Endothelial cell of umbilical vein (primary cell): ENCODE data around the gene ULK1. TPM values are rescaled to one million over a fixed set of nuclear protein-coding genes. Genes with fewer than 3 reads are reported as not detected.

Source experiments
- BruUV-seq: library from RNA; stranded (reverse); fragments of 400-500 nt; replicated peaks from 2 replicates; lab custom pipeline; 2021; lab: Mats Ljungman, UMichigan
- CTCF ChIA-PET: fragments of 300-600, 350-600 bp; sonication (Branson Sonifier 250); formaldehyde crosslinking; loops from one replicate; lab custom pipeline; 2021; ENCODE audit warnings: antibody characterized with exemption, inconsistent platforms; lab: Charles Lee
- POLR2A ChIA-PET: fragments of 300-600, 350-600 bp; sonication (Branson Sonifier 250); formaldehyde crosslinking; loops from one replicate; lab custom pipeline; 2021; ENCODE audit warnings: antibody characterized with exemption, inconsistent platforms; lab: Charles Lee
- DNase-seq: peaks from one replicate; pipeline ENCODE4 v3.0.0-alpha.2; 2011; ENCODE audit warnings: low read depth, low spot score
- FAIRE-seq: peaks from 2 replicates; lab custom pipeline; 2011; peaks lifted over from hg19 to GRCh38; lab: Jason Lieb, UNC
- H2AFZ ChIP-seq: 2 replicates; pipeline ENCODE4 v1.6.0; 2012; ENCODE audit warnings: low read depth, low read length, control low read depth, inconsistent platforms
- H3K27ac ChIP-seq: 2 replicates; pipeline ENCODE4 v1.5.1; 2011; ENCODE audit warnings: low read depth, mild to moderate bottlenecking, control low read depth, low read length, moderate library complexity; ENCODE audit not compliant: insufficient read depth
- H3K27me3 ChIP-seq, 2 experiments: 2 replicates each; pipeline versions ENCODE4 v1.6.0 to v1.6.1; 2011; ENCODE audit warnings: low read length in 2 of 2, mixed read lengths in 1 of 2; ENCODE audit not compliant: control insufficient read depth in 2 of 2, insufficient read depth in 2 of 2
- H3K36me3 ChIP-seq, 2 experiments: 2 replicates in 1 of 2; 3 replicates in 1 of 2; pipeline ENCODE4 v1.5.1; 2011; ENCODE audit warnings: low read length in 2 of 2, mild to moderate bottlenecking in 1 of 2, moderate library complexity in 1 of 2; ENCODE audit not compliant: control insufficient read depth in 2 of 2, insufficient read depth in 2 of 2; ENCODE audit errors: extremely low read depth in 1 of 2
- H3K4me1 ChIP-seq: 3 replicates; pipeline ENCODE4 v1.5.1; 2011; ENCODE audit warnings: mild to moderate bottlenecking, low read length; ENCODE audit not compliant: control insufficient read depth, insufficient read depth; ENCODE audit errors: extremely low read depth
- H3K4me2 ChIP-seq: 2 replicates; pipeline ENCODE4 v1.6.1; 2011; ENCODE audit warnings: low read length, control low read depth, mixed read lengths; ENCODE audit not compliant: insufficient read depth
- H3K4me3 ChIP-seq, 3 experiments: fragments of 200-600 bp in 1 of 3; sonication (generic), shearing (Covaris generic) in 1 of 3; replicated peaks in 1 of 3; 2 replicates each; pipeline ENCODE4 v1.5.1; 2011 to 2016; ENCODE audit warnings: control low read depth in 3 of 3, low read length in 3 of 3, mild to moderate bottlenecking in 2 of 3, inconsistent platforms in 1 of 3, low read depth in 1 of 3, moderate library complexity in 1 of 3; ENCODE audit not compliant: insufficient read depth in 1 of 3
- H3K79me2 ChIP-seq: 2 replicates; pipeline ENCODE4 v1.6.0; 2012; ENCODE audit warnings: low read length, inconsistent platforms; ENCODE audit not compliant: control insufficient read depth, insufficient read depth
- H3K9ac ChIP-seq: replicated peaks from 2 replicates; pipeline ENCODE3; 2011; ENCODE audit warnings: low read length, control low read depth; ENCODE audit not compliant: insufficient read depth; ENCODE audit errors: extremely low read depth
- H3K9me1 ChIP-seq: replicated peaks from 3 replicates; pipeline ENCODE4 v1.6.0; 2011; ENCODE audit warnings: mild to moderate bottlenecking, low read length; ENCODE audit not compliant: control insufficient read depth, insufficient read depth; ENCODE audit errors: extremely low read depth
- H3K9me3 ChIP-seq: replicated peaks from 2 replicates; pipeline ENCODE4 v1.5.1; 2012; ENCODE audit warnings: low read length, inconsistent platforms; ENCODE audit not compliant: control insufficient read depth, insufficient read depth
- H4K20me1 ChIP-seq: replicated peaks from 2 replicates; pipeline ENCODE3; 2011; ENCODE audit warnings: mild to moderate bottlenecking, low read length; ENCODE audit not compliant: control insufficient read depth, insufficient read depth; ENCODE audit errors: extremely low read depth
- FOS ChIP-seq: IDR thresholded peaks from 2 replicates; pipeline ENCODE4 v1.6.1; 2011; ENCODE audit warnings: mild to moderate bottlenecking, low read length, moderate library complexity, borderline replicate concordance; ENCODE audit not compliant: insufficient read depth
- GATA2 ChIP-seq: IDR thresholded peaks from 2 replicates; pipeline ENCODE4 v1.7.0; 2011; ENCODE audit warnings: low read depth, mild to moderate bottlenecking, moderate library complexity, mixed read lengths, low read length; ENCODE audit not compliant: insufficient read length, insufficient read depth
- JUN ChIP-seq: IDR thresholded peaks from 2 replicates; pipeline ENCODE4 v1.6.1; 2011; ENCODE audit warnings: borderline replicate concordance, low read depth; ENCODE audit not compliant: insufficient read length, insufficient read depth
- MYC ChIP-seq: IDR thresholded peaks from one replicate; pipeline ENCODE4 v1.6.1; 2011; ENCODE audit warnings: mild to moderate bottlenecking, low read depth, low read length
- POLR2A ChIP-seq: IDR thresholded peaks from 2 replicates; pipeline ENCODE4 v1.6.1; 2012; ENCODE audit warnings: low read depth, mild to moderate bottlenecking, control low read depth, low read length
- POLR2AphosphoS5 ChIP-seq: IDR thresholded peaks from 2 replicates; pipeline ENCODE4 v1.6.1; 2012; ENCODE audit warnings: low read depth, mild to moderate bottlenecking, control low read depth, low read length, moderate library complexity; ENCODE audit not compliant: insufficient read depth
- dilution Hi-C: fragments of 300-500 bp; cut with MboI; formaldehyde crosslinking; loops from one replicate; pipeline ENCODE4 v1.15.0; 2019; ENCODE audit warnings: low sequenced_read_pairs; ENCODE audit not compliant: extremely low pct_ligation_motif_present
- intact Hi-C: fragments of 100-400 bp; cut with micrococcal nuclease; formaldehyde crosslinking; loops from one replicate; pipeline ENCODE4 v1.10.0; 2022
- polyA plus RNA-seq, 4 experiments: library from polyadenylated mRNA; depleted of rRNA in 3 of 4; stranded (reverse) in 3 of 4; unstranded in 1 of 4; fragments of >200 nt; gene quantifications; 2 replicates each; pipeline versions ENCODE4 v1.2.1 to v1.2.3, GENCODE V29; 2011 to 2012; ENCODE audit warnings: missing spikeins in 1 of 4
- total RNA-seq: library from RNA; stranded (reverse); gene quantifications from 2 replicates; pipeline ENCODE4 v1.2.3, GENCODE V29; 2021
- TF ChIP-seq, protein P1 (sequence below), 2 donors: IDR thresholded peaks; 1 replicate in 1 of 2; 2 replicates in 1 of 2; pipeline ENCODE4 v1.5.1; 2011; ENCODE audit warnings: low read length in 2 of 2, mild to moderate bottlenecking in 2 of 2, moderate library complexity in 2 of 2, control low read depth in 1 of 2, inconsistent platforms in 1 of 2, low read depth in 1 of 2; ENCODE audit not compliant: insufficient read depth in 1 of 2; ENCODE audit errors: extremely low read depth in 1 of 2
- TF ChIP-seq, protein P2 (sequence below): IDR thresholded peaks from 2 replicates; pipeline ENCODE4 v1.6.1; 2011; ENCODE audit not compliant: insufficient read depth, insufficient read length

ULK1 gene
- total and polyA plus RNA-seq, 2 donors (not counting 3 experiments of a cell fraction or from before 2014, with no cell fraction given) = 14.4 to 38.2 TPM

DNA sequence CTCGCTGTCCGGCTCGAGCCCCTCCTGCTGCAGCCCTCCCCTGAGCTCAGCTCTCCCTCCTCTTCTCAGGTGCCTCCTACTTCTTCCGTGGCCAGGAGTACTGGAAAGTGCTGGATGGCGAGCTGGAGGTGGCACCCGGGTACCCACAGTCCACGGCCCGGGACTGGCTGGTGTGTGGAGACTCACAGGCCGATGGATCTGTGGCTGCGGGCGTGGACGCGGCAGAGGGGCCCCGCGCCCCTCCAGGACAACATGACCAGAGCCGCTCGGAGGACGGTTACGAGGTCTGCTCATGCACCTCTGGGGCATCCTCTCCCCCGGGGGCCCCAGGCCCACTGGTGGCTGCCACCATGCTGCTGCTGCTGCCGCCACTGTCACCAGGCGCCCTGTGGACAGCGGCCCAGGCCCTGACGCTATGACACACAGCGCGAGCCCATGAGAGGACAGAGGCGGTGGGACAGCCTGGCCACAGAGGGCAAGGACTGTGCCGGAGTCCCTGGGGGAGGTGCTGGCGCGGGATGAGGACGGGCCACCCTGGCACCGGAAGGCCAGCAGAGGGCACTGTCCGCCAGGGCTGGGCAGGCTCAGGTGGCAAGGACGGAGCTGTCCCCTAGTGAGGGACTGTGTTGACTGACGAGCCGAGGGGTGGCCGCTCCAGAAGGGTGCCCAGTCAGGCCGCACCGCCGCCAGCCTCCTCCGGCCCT, 43.4 kb upstream of the ULK1 start:
- intact Hi-C loops (loop anchor here (1.0 kb wide), 2 partner anchors 98 to 150 kb away; partner anchors contain the start of gene EP400), dilution Hi-C loops (no loop called here)
- no peaks in the 10 kb centered on the region for H4K20me1 ChIP-seq
- H3K4me1 ChIP-seq = no peaks in the 10 kb centered on the region
- FAIRE-seq = no peak
- BruUV-seq = no TSS peak
- no peaks in the 10 kb centered on the region for H3K9me3 ChIP-seq
- no peak overlapping the region for H3K4me3 ChIP-seq
- no peak overlapping the region for H3K4me2 ChIP-seq
- no peaks in the 10 kb centered on the region for H3K79me2 ChIP-seq
- no peaks in the 10 kb centered on the region for H3K9me1 ChIP-seq
- no peak for TF ChIP-seq POLR2AphosphoS5
- no peak for TF ChIP-seq POLR2A
- TF ChIP-seq, protein P1, sequence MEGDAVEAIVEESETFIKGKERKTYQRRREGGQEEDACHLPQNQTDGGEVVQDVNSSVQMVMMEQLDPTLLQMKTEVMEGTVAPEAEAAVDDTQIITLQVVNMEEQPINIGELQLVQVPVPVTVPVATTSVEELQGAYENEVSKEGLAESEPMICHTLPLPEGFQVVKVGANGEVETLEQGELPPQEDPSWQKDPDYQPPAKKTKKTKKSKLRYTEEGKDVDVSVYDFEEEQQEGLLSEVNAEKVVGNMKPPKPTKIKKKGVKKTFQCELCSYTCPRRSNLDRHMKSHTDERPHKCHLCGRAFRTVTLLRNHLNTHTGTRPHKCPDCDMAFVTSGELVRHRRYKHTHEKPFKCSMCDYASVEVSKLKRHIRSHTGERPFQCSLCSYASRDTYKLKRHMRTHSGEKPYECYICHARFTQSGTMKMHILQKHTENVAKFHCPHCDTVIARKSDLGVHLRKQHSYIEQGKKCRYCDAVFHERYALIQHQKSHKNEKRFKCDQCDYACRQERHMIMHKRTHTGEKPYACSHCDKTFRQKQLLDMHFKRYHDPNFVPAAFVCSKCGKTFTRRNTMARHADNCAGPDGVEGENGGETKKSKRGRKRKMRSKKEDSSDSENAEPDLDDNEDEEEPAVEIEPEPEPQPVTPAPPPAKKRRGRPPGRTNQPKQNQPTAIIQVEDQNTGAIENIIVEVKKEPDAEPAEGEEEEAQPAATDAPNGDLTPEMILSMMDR (IDR thresholded peaks at IDR 0.05; ENCODE audit: extremely low read depth in 1 of 2, insufficient read depth in 1 of 2, low read depth in 1 of 2, low read length in 2 of 2) = no peak
- no peak for TF ChIP-seq MYC
- TF ChIP-seq, protein P2, sequence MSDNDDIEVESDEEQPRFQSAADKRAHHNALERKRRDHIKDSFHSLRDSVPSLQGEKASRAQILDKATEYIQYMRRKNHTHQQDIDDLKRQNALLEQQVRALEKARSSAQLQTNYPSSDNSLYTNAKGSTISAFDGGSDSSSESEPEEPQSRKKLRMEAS = no peak
- no peak for TF ChIP-seq JUN
- TF ChIP-seq FOS = no peak
- TF ChIP-seq GATA2 = no peak
- H3K27ac ChIP-seq = no peak overlapping the region
- DNase-seq = no peak
- ChIA-PET POLR2A (no interaction called here), CTCF (interaction anchor here (0.5 to 1.0 kb wide), 12 partner anchors 15 to 709 kb away, joined by 3 to 8 read pairs (median 4); no protein-coding TSS in a partner anchor)
- H2AFZ ChIP-seq = no peak overlapping the region
- no peaks in the 10 kb centered on the region for H3K36me3 ChIP-seq
- no peaks in the 10 kb centered on the region for H3K27me3 ChIP-seq
- H3K9ac ChIP-seq = no peak overlapping the region
